CD14-positive monocyte (primary cell): ENCODE results near the gene MOB3B. TPM values are rescaled to one million over a fixed set of nuclear protein-coding genes. Genes with fewer than 3 reads are reported as not detected.

Experiments
- DNase-seq, 3 donors: peaks; one replicate each; pipeline ENCODE4 v3.0.0-alpha.2; 2011 to 2022
- H2AFZ ChIP-seq: 2 replicates; pipeline ENCODE4 v1.6.0; 2012; ENCODE audit warnings: mild to moderate bottlenecking, low read depth, low read length, inconsistent platforms; ENCODE audit not compliant: insufficient read depth, poor library complexity, severe bottlenecking
- H3K27ac ChIP-seq, 2 donors: 1 replicate in 1 of 2; 2 replicates in 1 of 2; pipeline ENCODE4 v1.5.1; 2012 to 2013; ENCODE audit warnings: low read length in 2 of 2, control low read depth in 1 of 2, inconsistent platforms in 1 of 2, low read depth in 1 of 2, mild to moderate bottlenecking in 1 of 2
- H3K27me3 ChIP-seq, 2 donors: one replicate each; pipeline versions ENCODE4 v1.6.0 to v1.6.1; 2011 to 2013; ENCODE audit warnings: low read length in 2 of 2; ENCODE audit not compliant: control insufficient read depth in 2 of 2, insufficient read depth in 2 of 2
- H3K36me3 ChIP-seq, 2 donors: replicated peaks in 1 of 2; 1 replicate in 1 of 2; 2 replicates in 1 of 2; pipeline versions ENCODE4 v1.5.1 to v1.6.1; 2012 to 2013; ENCODE audit warnings: low read length in 2 of 2, control low read depth in 1 of 2, inconsistent platforms in 1 of 2, mild to moderate bottlenecking in 1 of 2; ENCODE audit not compliant: insufficient read depth in 2 of 2, control insufficient read depth in 1 of 2
- H3K4me1 ChIP-seq, 2 donors: 1 replicate in 1 of 2; 2 replicates in 1 of 2; pipeline versions ENCODE4 v1.5.1 to v1.6.1; 2012 to 2013; ENCODE audit warnings: low read length in 2 of 2, control low read depth in 1 of 2, inconsistent platforms in 1 of 2, mild to moderate bottlenecking in 1 of 2, moderate library complexity in 1 of 2; ENCODE audit not compliant: insufficient read depth in 2 of 2, control insufficient read depth in 1 of 2
- H3K4me2 ChIP-seq: replicated peaks from 2 replicates; pipeline ENCODE3; 2012; ENCODE audit warnings: low read length, moderate library complexity, mild to moderate bottlenecking; ENCODE audit not compliant: poor library complexity, severe bottlenecking; ENCODE audit errors: extremely low read depth
- H3K4me3 ChIP-seq, 3 experiments: fragments of 200-600 bp in 1 of 3; sonication (generic) in 1 of 3; replicated peaks in 1 of 3; 1 replicate in 2 of 3; 2 replicates in 1 of 3; pipeline ENCODE4 v1.5.1; 2011 to 2013; ENCODE audit warnings: low read length in 3 of 3, mild to moderate bottlenecking in 3 of 3, control low read depth in 2 of 3, low read depth in 2 of 3, inconsistent platforms in 1 of 3, moderate library complexity in 1 of 3
- H3K79me2 ChIP-seq: 2 replicates; pipeline ENCODE4 v1.6.0; 2012; ENCODE audit warnings: mild to moderate bottlenecking, control low read depth, inconsistent platforms, low read length, moderate library complexity; ENCODE audit not compliant: insufficient read depth
- H3K9ac ChIP-seq: 2 replicates; pipeline ENCODE4 v1.6.0; 2017; ENCODE audit warnings: low read length, mild to moderate bottlenecking; ENCODE audit not compliant: insufficient read depth, poor library complexity, severe bottlenecking
- H3K9me3 ChIP-seq, 2 donors: replicated peaks in 1 of 2; 1 replicate in 1 of 2; 2 replicates in 1 of 2; pipeline versions ENCODE4 v1.5.1 to v1.6.1; 2012 to 2013; ENCODE audit warnings: low read length in 2 of 2, control low read depth in 1 of 2; ENCODE audit not compliant: control insufficient read depth in 1 of 2, insufficient read depth in 1 of 2
- H4K20me1 ChIP-seq: 2 replicates; pipeline ENCODE4 v1.6.0; 2012; ENCODE audit warnings: mild to moderate bottlenecking, low read length, control low read depth, moderate library complexity; ENCODE audit not compliant: insufficient read depth
- H3K27ac Mint-ChIP-seq, 7 donors: one replicate each; pipeline ENCODE4 v1.8.0; 2020; ENCODE audit warnings: mild to moderate bottlenecking in 7 of 7, mixed read lengths in 7 of 7, moderate library complexity in 6 of 7, inconsistent platforms in 2 of 7
- H3K27me3 Mint-ChIP-seq, 3 donors: one replicate each; pipeline ENCODE4 v1.8.0; 2021 to 2022; ENCODE audit warnings: low read depth in 3 of 3, mild to moderate bottlenecking in 3 of 3, mixed read lengths in 3 of 3, moderate library complexity in 3 of 3, inconsistent platforms in 1 of 3
- H3K36me3 Mint-ChIP-seq, 2 donors: one replicate each; pipeline ENCODE4 v1.8.0; 2020; ENCODE audit warnings: mixed read lengths in 2 of 2, inconsistent platforms in 1 of 2, mild to moderate bottlenecking in 1 of 2
- H3K4me1 Mint-ChIP-seq: one replicate; pipeline ENCODE4 v1.8.0; 2020; ENCODE audit warnings: mild to moderate bottlenecking, mixed read lengths
- H3K4me3 Mint-ChIP-seq, 2 donors: one replicate each; pipeline ENCODE4 v1.8.0; 2020; ENCODE audit warnings: mild to moderate bottlenecking in 2 of 2, mixed read lengths in 2 of 2, moderate library complexity in 1 of 2
- H3K9me3 Mint-ChIP-seq, 7 donors: one replicate each; pipeline ENCODE4 v1.8.0; 2020 to 2022; ENCODE audit warnings: mixed read lengths in 7 of 7, mild to moderate bottlenecking in 6 of 7, moderate library complexity in 6 of 7, inconsistent platforms in 2 of 7
- WGBS: methylation state at CpG from one replicate; pipeline ENCODE4 v1.1.5; 2013; ENCODE audit warnings: missing lambda C conversion rate; ENCODE audit not compliant: insufficient coverage; 5-methylcytosine and 5-hydroxymethylcytosine counted together
- intact Hi-C, 2 donors: fragments of 100-400 bp; cut with micrococcal nuclease; formaldehyde crosslinking; loops; one replicate each; pipeline versions ENCODE4 v1.15.0 to v1.15.1; 2023
- polyA plus RNA-seq, 3 donors: library from polyadenylated mRNA; depleted of rRNA in 1 of 3; unstranded in 2 of 3; stranded (reverse) in 1 of 3; fragments of 300-500 nt in 2 of 3; fragments of >200 nt in 1 of 3; fragmentation: Illumina TruSeq in 2 of 3; gene quantifications; 1 replicate in 2 of 3; 2 replicates in 1 of 3; pipeline ENCODE4 v1.2.3, GENCODE V29; 2012 to 2021
- TF ChIP-seq, protein P1 (sequence below): fragments of 200-600 bp; IDR thresholded peaks from one replicate; pipeline ENCODE4 v1.8.0; 2022; ENCODE audit warnings: antibody characterized with exemption, mild to moderate bottlenecking

Gene MOB3B
- polyA plus RNA-seq, 3 donors: 1.2 to 2.2 (median 1.4) TPM

DNA sequence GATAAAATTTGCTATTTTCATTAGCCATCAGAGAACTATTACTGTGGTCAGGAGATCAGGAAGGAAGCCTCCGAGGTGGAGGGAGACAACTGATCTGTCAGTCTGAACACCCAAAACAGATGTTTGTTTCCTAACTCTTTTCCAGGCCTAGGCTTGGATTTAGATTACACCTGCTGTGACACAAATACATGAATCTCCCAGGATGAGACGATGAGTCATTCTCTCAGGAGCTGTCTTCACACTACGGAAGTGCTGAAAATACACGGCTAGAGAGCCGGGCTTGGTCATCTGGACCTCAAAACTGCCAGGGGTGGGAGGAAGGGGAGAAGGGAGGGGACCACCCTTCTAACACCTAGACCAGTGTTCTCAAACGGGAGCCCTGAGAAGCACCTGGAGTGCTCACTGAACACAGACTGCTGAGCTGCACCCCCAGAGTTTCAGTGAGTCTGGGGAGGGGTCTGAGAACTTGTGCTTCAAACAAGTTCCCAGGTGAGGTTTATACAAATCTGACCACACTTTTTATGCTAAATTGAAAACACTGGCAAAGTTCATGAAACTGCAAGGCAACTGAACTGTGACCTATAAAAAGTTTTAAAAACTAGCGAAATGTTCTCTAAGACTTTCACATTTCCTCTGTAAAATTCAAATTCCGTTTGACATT is 152.3 kb downstream of the MOB3B start:
- H4K20me1 ChIP-seq: peaks cover 3% of the 10 kb centered on the region
- DNase-seq: no peak
- peaks cover 10 to 14% of the 10 kb centered on the region in 2 donors for H3K4me1 ChIP-seq
- TF ChIP-seq, protein P1, sequence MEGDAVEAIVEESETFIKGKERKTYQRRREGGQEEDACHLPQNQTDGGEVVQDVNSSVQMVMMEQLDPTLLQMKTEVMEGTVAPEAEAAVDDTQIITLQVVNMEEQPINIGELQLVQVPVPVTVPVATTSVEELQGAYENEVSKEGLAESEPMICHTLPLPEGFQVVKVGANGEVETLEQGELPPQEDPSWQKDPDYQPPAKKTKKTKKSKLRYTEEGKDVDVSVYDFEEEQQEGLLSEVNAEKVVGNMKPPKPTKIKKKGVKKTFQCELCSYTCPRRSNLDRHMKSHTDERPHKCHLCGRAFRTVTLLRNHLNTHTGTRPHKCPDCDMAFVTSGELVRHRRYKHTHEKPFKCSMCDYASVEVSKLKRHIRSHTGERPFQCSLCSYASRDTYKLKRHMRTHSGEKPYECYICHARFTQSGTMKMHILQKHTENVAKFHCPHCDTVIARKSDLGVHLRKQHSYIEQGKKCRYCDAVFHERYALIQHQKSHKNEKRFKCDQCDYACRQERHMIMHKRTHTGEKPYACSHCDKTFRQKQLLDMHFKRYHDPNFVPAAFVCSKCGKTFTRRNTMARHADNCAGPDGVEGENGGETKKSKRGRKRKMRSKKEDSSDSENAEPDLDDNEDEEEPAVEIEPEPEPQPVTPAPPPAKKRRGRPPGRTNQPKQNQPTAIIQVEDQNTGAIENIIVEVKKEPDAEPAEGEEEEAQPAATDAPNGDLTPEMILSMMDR: no peak
- H3K36me3 ChIP-seq: no peaks in the 10 kb centered on the region
- H3K27ac Mint-ChIP-seq: peak overlapping the region in 3 of 7 donors; percentile 9 to 55 (median 24)
- no peak overlapping the region for H3K4me3 Mint-ChIP-seq
- peaks cover 0 to 2% (median 0%) of the 10 kb centered on the region in 3 donors for H3K27me3 Mint-ChIP-seq
- H3K9me3 Mint-ChIP-seq: no peaks in the 10 kb centered on the region
- H3K9me3 ChIP-seq: no peaks in the 10 kb centered on the region
- H3K9ac ChIP-seq: no peak overlapping the region
- WGBS: no CpG with 5 or more reads among the region's 8 CpGs
- H3K4me2 ChIP-seq: no peak overlapping the region
- H3K79me2 ChIP-seq: no peaks in the 10 kb centered on the region
- H3K4me1 Mint-ChIP-seq: peaks cover 20% of the 10 kb centered on the region
- no peaks in the 10 kb centered on the region for H3K27me3 ChIP-seq
- H3K27ac ChIP-seq: no peak overlapping the region
- H2AFZ ChIP-seq: no peak overlapping the region
- no peaks in the 10 kb centered on the region for H3K36me3 Mint-ChIP-seq
- H3K4me3 ChIP-seq: no peak overlapping the region
- intact Hi-C loops: no loop called here

DNA sequence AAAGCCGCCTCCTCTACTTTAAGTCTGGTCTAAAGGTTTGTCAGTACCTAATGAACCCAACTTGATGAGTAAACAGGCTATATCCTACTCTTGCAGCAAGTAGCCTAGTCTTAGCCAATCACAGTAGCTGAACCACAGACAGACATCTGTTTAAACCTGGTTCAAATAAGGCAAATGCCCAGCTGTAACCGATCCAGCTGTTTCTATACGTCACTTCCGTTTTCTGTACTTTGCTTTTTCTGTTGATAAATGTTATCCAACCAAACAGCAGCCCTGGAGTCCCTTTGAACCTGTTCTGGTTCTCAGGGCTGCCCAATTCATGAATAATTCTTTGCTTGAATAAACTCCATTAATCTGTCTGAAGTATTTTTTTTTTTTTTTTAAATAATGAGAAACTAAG is 155.8 kb downstream of the MOB3B start:
- Histone ChIP-seq H3K9ac (no peak overlapping the region), H3K79me2 (no peaks in the 10 kb centered on the region), H3K4me2 (no peak overlapping the region), H3K9me3 (no peaks in the 10 kb centered on the region), H3K27me3 (no peaks in the 10 kb centered on the region), H3K36me3 (no peaks in the 10 kb centered on the region), H3K4me1 (peaks cover 18 to 27% of the 10 kb centered on the region in 2 donors), H2AFZ (no peak overlapping the region), H3K27ac (no peak overlapping the region), H4K20me1 (peaks cover 3% of the 10 kb centered on the region), H3K4me3 (no peak overlapping the region)
- TF ChIP-seq, protein P1: no peak
- Mint-ChIP-seq H3K4me3 (no peak overlapping the region), H3K27me3 (peaks cover 0 to 2% (median 0%) of the 10 kb centered on the region in 3 donors), H3K27ac (no peak overlapping the region), H3K36me3 (no peaks in the 10 kb centered on the region), H3K9me3 (no peaks in the 10 kb centered on the region), H3K4me1 (peaks cover 30% of the 10 kb centered on the region)
- 100% methylated on average over 3 of the region's 4 CpGs for WGBS
- intact Hi-C loops: no loop called here
- no peak for DNase-seq
